ENCODE measurements around the gene ALKBH8. TPM values are rescaled to one million over a fixed set of nuclear protein-coding genes. Genes with fewer than 3 reads are reported as not detected.

ALKBH8 gene
- total RNA-seq (2014; rRNA removed; shearing (Covaris generic); ENCODE audit: low replicate concordance): 2.0 and 6.1 TPM in 2 replicates

GRCh38 chr11:107565219-107565937, at the start of gene ALKBH8:
Gene ALKBH8, minus strand, starts transcription at chr11:107565735. Its CDS starts 4,842 bp downstream, at chr11:107560893.
- peak; percentile 67 for DNase-seq (ENCODE audit: low read depth)
- in situ Hi-C loops (cut with HindIII; ENCODE audit: low pct_unique_long_range_greater_than_20kb, low sequenced_read_pairs): no loop called here

- in situ Hi-C loops (cut with HindIII; ENCODE audit: low pct_unique_long_range_greater_than_20kb, low sequenced_read_pairs): no loop called here
- no peak for DNase-seq (ENCODE audit: low read depth)
Observed at GRCh38 chr11:107612445-107612844, 46.9 kb upstream of the ALKBH8 start.

- in situ Hi-C loops (cut with HindIII; ENCODE audit: low pct_unique_long_range_greater_than_20kb, low sequenced_read_pairs): no loop called here
- no peak for DNase-seq (ENCODE audit: low read depth)
Observed at GRCh38 chr11:107609400-107610218, 44.1 kb upstream of the ALKBH8 start.

- in situ Hi-C loops (cut with HindIII; ENCODE audit: low pct_unique_long_range_greater_than_20kb, low sequenced_read_pairs): no loop called here
- DNase-seq (ENCODE audit: low read depth): no peak
Observed at GRCh38 chr11:107608809-107609208, 43.3 kb upstream of the ALKBH8 start.

- in situ Hi-C loops (cut with HindIII; ENCODE audit: low pct_unique_long_range_greater_than_20kb, low sequenced_read_pairs): no loop called here
- DNase-seq (ENCODE audit: low read depth): no peak
Observed at GRCh38 chr11:107606141-107606540, 40.6 kb upstream of the ALKBH8 start.

- no peak for DNase-seq (ENCODE audit: low read depth)
- in situ Hi-C loops (cut with HindIII; ENCODE audit: low pct_unique_long_range_greater_than_20kb, low sequenced_read_pairs): no loop called here
Observed at GRCh38 chr11:107605061-107606006, 39.8 kb upstream of the ALKBH8 start.

GRCh38 chr11:107598225-107599139, 32.9 kb upstream of the ALKBH8 start:
- in situ Hi-C loops (cut with HindIII; ENCODE audit: low pct_unique_long_range_greater_than_20kb, low sequenced_read_pairs): no loop called here
- no peak for DNase-seq (ENCODE audit: low read depth)

GRCh38 chr11:107594736-107595135, 29.2 kb upstream of the ALKBH8 start:
- DNase-seq (ENCODE audit: low read depth): no peak
- in situ Hi-C loops (cut with HindIII; ENCODE audit: low pct_unique_long_range_greater_than_20kb, low sequenced_read_pairs): no loop called here

- in situ Hi-C loops (cut with HindIII; ENCODE audit: low pct_unique_long_range_greater_than_20kb, low sequenced_read_pairs): no loop called here
Observed at GRCh38 chr11:107593951-107594350, 28.4 kb upstream of the ALKBH8 start.

GRCh38 chr11:107592813-107593212, 27.3 kb upstream of the ALKBH8 start:
- in situ Hi-C loops (cut with HindIII; ENCODE audit: low pct_unique_long_range_greater_than_20kb, low sequenced_read_pairs): no loop called here
- DNase-seq (ENCODE audit: low read depth): no peak

More at GRCh38 chr11:107593951-107594350, 28.4 kb upstream of the ALKBH8 start:
- DNase-seq (ENCODE audit: low read depth): no peak

- in situ Hi-C loops (cut with HindIII; ENCODE audit: low pct_unique_long_range_greater_than_20kb, low sequenced_read_pairs): no loop called here
- no peak for DNase-seq (ENCODE audit: low read depth)
Observed at GRCh38 chr11:107592231-107592590, 26.7 kb upstream of the ALKBH8 start.

GRCh38 chr11:107591378-107592230, 26.1 kb upstream of the ALKBH8 start:
- in situ Hi-C loops (cut with HindIII; ENCODE audit: low pct_unique_long_range_greater_than_20kb, low sequenced_read_pairs): no loop called here
- no peak for DNase-seq (ENCODE audit: low read depth)

GRCh38 chr11:107590460-107591377, 25.2 kb upstream of the ALKBH8 start, which contains the start of gene ELMOD1:
Gene ELMOD1, plus strand, starts transcription at chr11:107591147. Its CDS starts 27,043 bp downstream, at chr11:107618190.
- peak; percentile 15 for DNase-seq (ENCODE audit: low read depth)

GRCh38 chr11:107587306-107587979, 21.9 kb upstream of the ALKBH8 start:
- in situ Hi-C loops (cut with HindIII; ENCODE audit: low pct_unique_long_range_greater_than_20kb, low sequenced_read_pairs): no loop called here

More at GRCh38 chr11:107590460-107591377, 25.2 kb upstream of the ALKBH8 start, which contains the start of gene ELMOD1:
- in situ Hi-C loops (cut with HindIII; ENCODE audit: low pct_unique_long_range_greater_than_20kb, low sequenced_read_pairs): no loop called here

GRCh38 chr11:107583629-107584195, 18.2 kb upstream of the ALKBH8 start:
- in situ Hi-C loops (cut with HindIII; ENCODE audit: low pct_unique_long_range_greater_than_20kb, low sequenced_read_pairs): no loop called here
- DNase-seq (ENCODE audit: low read depth): no peak

More at GRCh38 chr11:107587306-107587979, 21.9 kb upstream of the ALKBH8 start:
- no peak for DNase-seq (ENCODE audit: low read depth)

All from Caki2 (cell line).